PC-9 (cell line): ENCODE measurements around the gene U2SURP. TPM values are rescaled to one million over a fixed set of nuclear protein-coding genes. Genes with fewer than 3 reads are reported as not detected.

Experiments used
- BruUV-seq: library from RNA; stranded (reverse); fragments of 400-500 nt; replicated peaks from 2 replicates; lab custom pipeline; 2021; lab: Mats Ljungman, UMichigan
- CTCF ChIA-PET: fragments of 300-600 bp; sonication (Branson Sonifier 250); formaldehyde crosslinking; loops from one replicate; lab custom pipeline; 2022; ENCODE audit warnings: antibody characterized with exemption; lab: Charles Lee
- POLR2A ChIA-PET: fragments of 300-600 bp; sonication (Branson Sonifier 250); formaldehyde crosslinking; loops from one replicate; lab custom pipeline; 2022; ENCODE audit warnings: antibody characterized with exemption; ENCODE audit not compliant: unreplicated experiment; lab: Charles Lee
- DNase-seq, 2 experiments: peaks; one replicate each; pipeline versions ENCODE4 v3.0.0 to v3.0.0-alpha.2; 2015 to 2022; ENCODE audit warnings: mixed read lengths in 1 of 2
- H2AFZ ChIP-seq: fragments of 200-600 bp; sonication (generic); 2 replicates; pipeline ENCODE4 v1.8.1; 2017; ENCODE audit warnings: antibody characterized with exemption
- H3F3A ChIP-seq: fragments of 200-600 bp; sonication (generic); 2 replicates; pipeline ENCODE4 v1.8.1; 2017; ENCODE audit warnings: antibody characterized with exemption, mild to moderate bottlenecking, low read depth; ENCODE audit not compliant: insufficient read depth
- H3K27ac ChIP-seq: fragments of 200-600 bp; sonication (generic); 2 replicates; pipeline ENCODE4 v1.6.1; 2016; ENCODE audit warnings: mixed run types
- H3K27me3 ChIP-seq: fragments of 200-600 bp; sonication (generic); 2 replicates; pipeline ENCODE4 v1.6.1; 2016; ENCODE audit warnings: low read depth, mixed run types; ENCODE audit not compliant: insufficient read depth
- H3K36me3 ChIP-seq: fragments of 200-600 bp; sonication (generic); 2 replicates; pipeline ENCODE4 v1.6.1; 2016; ENCODE audit warnings: low read depth, mixed run types
- H3K4me1 ChIP-seq: fragments of 200-600 bp; sonication (generic); replicated peaks from 2 replicates; pipeline ENCODE4 v1.6.1; 2016; ENCODE audit warnings: mixed run types; ENCODE audit not compliant: insufficient read depth
- H3K4me2 ChIP-seq: fragments of 200-600 bp; sonication (generic); 2 replicates; pipeline ENCODE4 v1.6.1; 2017; ENCODE audit warnings: mixed run types
- H3K4me3 ChIP-seq: fragments of 200-600 bp; sonication (generic); 2 replicates; pipeline ENCODE4 v1.6.1; 2016; ENCODE audit warnings: mixed run types
- H3K79me2 ChIP-seq: fragments of 200-600 bp; sonication (generic); 2 replicates; pipeline ENCODE4 v1.6.1; 2017; ENCODE audit warnings: low read depth, mixed run types
- H3K9me2 ChIP-seq: fragments of 200-600 bp; sonication (generic); 2 replicates; pipeline ENCODE4 v1.8.1; 2017; ENCODE audit warnings: mild to moderate bottlenecking; ENCODE audit not compliant: insufficient read depth
- H3K9me3 ChIP-seq: fragments of 200-600 bp; sonication (generic); 2 replicates; pipeline ENCODE4 v1.8.1; 2016; ENCODE audit warnings: low read depth; ENCODE audit not compliant: insufficient read depth
- H4K20me1 ChIP-seq: fragments of 200-600 bp; sonication (generic); 2 replicates; pipeline ENCODE4 v1.8.1; 2017; ENCODE audit not compliant: insufficient read depth
- CTCF ChIP-seq: fragments of 200-600 bp; sonication (generic); conservative IDR thresholded peaks from 2 replicates; pipeline ENCODE4 v1.6.1; 2017; ENCODE audit warnings: mixed run types, antibody characterized with exemption, mild to moderate bottlenecking, moderate library complexity
- EZH2 ChIP-seq: fragments of 200-600 bp; sonication (generic); IDR thresholded peaks from 2 replicates; pipeline ENCODE4 v1.8.0; 2017; ENCODE audit warnings: antibody characterized with exemption, low read depth
- intact Hi-C: fragments of 100-400 bp; cut with micrococcal nuclease; formaldehyde crosslinking; loops from one replicate; pipeline ENCODE4 v1.10.0; 2022; ENCODE audit not compliant: unreplicated experiment
- total RNA-seq: library from RNA; stranded (reverse); gene quantifications from 2 replicates; pipeline ENCODE4 v1.2.3, GENCODE V29; 2021

The U2SURP gene
- total RNA-seq, 1 experiment from 2014 or later, result 126 TPM

GRCh38 chr3:142960322-142960850 is 41.0 kb upstream of the U2SURP start:
- no TSS peak for BruUV-seq
- DNase-seq, result peak in 1 of 2 experiments; percentile 70
- no peaks in the 10 kb centered on the region for H3K27me3 ChIP-seq
- H3K9me3 ChIP-seq, result no peaks in the 10 kb centered on the region
- intact Hi-C loops, result no loop called here
- H3K27ac ChIP-seq, result no peak overlapping the region
- H3K4me1 ChIP-seq, result peaks cover 29% of the 10 kb centered on the region
- H3K79me2 ChIP-seq, result no peaks in the 10 kb centered on the region
- ChIA-PET POLR2A (no interaction called here), CTCF (no interaction called here)
- no peaks in the 10 kb centered on the region for H3K9me2 ChIP-seq
- no peak overlapping the region for H3K4me3 ChIP-seq
- no peak overlapping the region for H2AFZ ChIP-seq
- H4K20me1 ChIP-seq, result no peaks in the 10 kb centered on the region
- peak overlapping the region; percentile 1; the same call in 1 of the 2 replicates for H3K4me2 ChIP-seq
- H3F3A ChIP-seq, result no peaks in the 10 kb centered on the region; the same call in 1 of the 2 replicates
- TF ChIP-seq CTCF, result no peak
- no peak for TF ChIP-seq EZH2
- no peaks in the 10 kb centered on the region for H3K36me3 ChIP-seq

DNA sequence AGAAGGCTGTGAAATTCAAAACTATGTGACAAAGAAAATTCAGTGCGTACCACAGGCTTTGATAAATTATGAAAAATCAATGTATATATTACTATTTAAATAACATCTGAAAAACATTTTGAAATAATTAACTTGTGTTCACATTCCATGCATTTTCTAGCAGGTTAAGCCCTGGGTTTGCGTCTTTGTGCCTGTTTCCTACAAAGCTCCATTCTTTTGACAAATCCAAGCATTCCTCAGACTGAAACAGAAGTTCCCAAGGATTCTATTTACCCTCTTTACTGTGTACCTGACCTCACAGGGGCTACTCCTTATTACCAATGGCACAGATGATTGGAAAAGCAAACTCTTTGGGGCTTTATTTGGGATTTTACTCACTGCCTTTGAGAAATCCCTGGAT is 39.8 kb upstream of the U2SURP start:
- H3K9me3 ChIP-seq, result no peaks in the 10 kb centered on the region
- H3K4me1 ChIP-seq, result peaks cover 29% of the 10 kb centered on the region
- no peak for DNase-seq
- H4K20me1 ChIP-seq, result no peaks in the 10 kb centered on the region
- intact Hi-C loops, result no loop called here
- H3F3A ChIP-seq, result no peaks in the 10 kb centered on the region; the same call in 1 of the 2 replicates
- BruUV-seq, result no TSS peak
- no peaks in the 10 kb centered on the region for H3K9me2 ChIP-seq
- H3K4me3 ChIP-seq, result no peak overlapping the region
- CTCF ChIA-PET, result no interaction called here
- no peak for TF ChIP-seq EZH2
- TF ChIP-seq CTCF, result no peak
- H3K27me3 ChIP-seq, result no peaks in the 10 kb centered on the region
- H3K36me3 ChIP-seq, result no peaks in the 10 kb centered on the region
- H3K79me2 ChIP-seq, result no peaks in the 10 kb centered on the region
- H3K27ac ChIP-seq, result no peak overlapping the region
- no peak overlapping the region for H2AFZ ChIP-seq
- H3K4me2 ChIP-seq, result no peak overlapping the region
- POLR2A ChIA-PET, result no interaction called here

- intact Hi-C loops, result no loop called here
- ChIA-PET CTCF (no interaction called here), POLR2A (no interaction called here)
- Histone ChIP-seq H2AFZ (no peak overlapping the region), H3K4me2 (no peak overlapping the region), H3K27ac (no peak overlapping the region), H3F3A (no peaks in the 10 kb centered on the region; the same call in 1 of the 2 replicates), H4K20me1 (no peaks in the 10 kb centered on the region), H3K27me3 (no peaks in the 10 kb centered on the region), H3K4me3 (no peak overlapping the region), H3K9me2 (no peaks in the 10 kb centered on the region), H3K9me3 (no peaks in the 10 kb centered on the region), H3K4me1 (peaks cover 29% of the 10 kb centered on the region), H3K79me2 (no peaks in the 10 kb centered on the region), H3K36me3 (no peaks in the 10 kb centered on the region)
- TF ChIP-seq EZH2 (no peak), CTCF (no peak)
- no peak for DNase-seq
- no TSS peak for BruUV-seq
Observed at GRCh38 chr3:142962175-142962519, 39.2 kb upstream of the U2SURP start.
